Spinal cord (tissue), 10 donors: ENCODE measurements around the gene CSNK1A1L. TPM values are rescaled to one million over a fixed set of nuclear protein-coding genes. Genes with fewer than 3 reads are reported as not detected.

Experiments
- DNase-seq, 6 donors: peaks; one replicate each; pipeline versions ENCODE4 v3.0.0 to v3.0.0-alpha.2; 2013 to 2015; ENCODE audit warnings: low spot score in 6 of 6, low read depth in 4 of 6
- H3K27ac ChIP-seq: one replicate; pipeline ENCODE4 v1.5.1; 2013; ENCODE audit warnings: low read depth, low read length, control low read depth
- H3K27me3 ChIP-seq: one replicate; pipeline ENCODE4 v1.6.1; 2013; ENCODE audit warnings: low read length; ENCODE audit not compliant: control insufficient read depth, insufficient read depth
- H3K36me3 ChIP-seq: one replicate; pipeline ENCODE4 v1.6.1; 2013; ENCODE audit warnings: low read length; ENCODE audit not compliant: control insufficient read depth, insufficient read depth
- H3K4me1 ChIP-seq: one replicate; pipeline ENCODE4 v1.6.1; 2013; ENCODE audit warnings: low read length; ENCODE audit not compliant: control insufficient read depth, insufficient read depth
- H3K4me3 ChIP-seq: one replicate; pipeline ENCODE4 v1.5.1; 2013; ENCODE audit warnings: low read depth, low read length, control low read depth
- H3K9me3 ChIP-seq: one replicate; pipeline ENCODE4 v1.6.1; 2013; ENCODE audit warnings: low read length; ENCODE audit not compliant: control insufficient read depth, insufficient read depth
- WGBS: methylation state at CpG from one replicate; pipeline ENCODE4 v1.1.5; 2013; ENCODE audit warnings: missing lambda C conversion rate; ENCODE audit not compliant: insufficient coverage; 5-methylcytosine and 5-hydroxymethylcytosine counted together
- polyA plus RNA-seq, 2 donors: library from polyadenylated mRNA; unstranded; fragments of 120-200 nt; gene quantifications; one replicate each; pipeline ENCODE4 v1.2.1, GENCODE V29; 2013; ENCODE audit not compliant: insufficient read length in 2 of 2
- total RNA-seq, 2 donors: library from RNA; depleted of rRNA in 1 of 2; stranded (reverse); fragments of 120-200 nt in 1 of 2; fragments of >200 nt in 1 of 2; gene quantifications; one replicate each; pipeline versions ENCODE4 v1.2.3 to v1.2.4, GENCODE V29; 2013 to 2014
- donor health status: healthy.

Gene CSNK1A1L
- total and polyA plus RNA-seq, 4 donors = 0.06 to 0.22 TPM; not detected in 2

DNA sequence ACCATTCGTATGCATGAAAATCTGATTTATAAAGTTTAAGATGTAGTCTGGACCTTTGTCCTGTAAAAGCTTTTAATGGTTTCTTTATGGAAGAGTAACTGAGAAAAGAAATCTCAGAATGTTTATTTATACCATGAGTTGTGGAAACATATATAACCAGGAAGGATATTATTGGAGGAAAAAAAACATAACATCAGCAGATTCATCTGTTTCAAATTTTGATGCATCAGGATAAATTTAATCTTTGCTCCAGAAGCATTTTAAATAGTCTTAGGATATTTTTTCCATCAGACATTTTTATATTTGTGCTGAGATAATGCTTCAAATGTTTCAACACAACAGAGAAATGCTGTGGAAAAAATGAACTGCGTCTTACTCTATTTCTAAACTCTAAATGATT lies 31.2 kb upstream of the CSNK1A1L start:
- H3K27ac ChIP-seq = no peak overlapping the region
- DNase-seq = no peak
- no peak overlapping the region for H3K4me3 ChIP-seq
- H3K9me3 ChIP-seq = no peaks in the 10 kb centered on the region
- no peaks in the 10 kb centered on the region for H3K36me3 ChIP-seq
- no peaks in the 10 kb centered on the region for H3K4me1 ChIP-seq
- no CpG with 5 or more reads among the region's 2 CpGs for WGBS
- H3K27me3 ChIP-seq = no peaks in the 10 kb centered on the region

DNA sequence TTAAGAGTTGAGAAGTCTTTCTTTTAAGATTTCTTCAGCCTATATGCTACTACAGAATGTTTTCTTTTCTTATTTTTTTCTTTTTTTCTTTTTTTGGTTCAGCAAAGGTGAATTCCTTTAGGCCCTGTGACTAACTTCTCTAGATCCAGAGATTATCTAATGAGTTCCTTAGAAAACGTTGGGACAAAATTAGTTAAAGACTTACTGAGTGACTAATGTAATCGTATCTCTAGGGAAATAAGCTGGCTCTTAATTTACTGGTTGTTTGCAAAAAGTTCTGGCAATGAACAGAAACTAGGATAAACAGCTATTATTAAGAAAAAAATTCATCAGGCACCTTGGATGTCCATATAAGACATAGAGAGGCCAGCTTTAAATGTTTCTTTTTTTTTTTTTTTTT lies 30.7 kb upstream of the CSNK1A1L start:
- Histone ChIP-seq H3K27ac (no peak overlapping the region), H3K9me3 (no peaks in the 10 kb centered on the region), H3K4me3 (no peak overlapping the region), H3K36me3 (no peaks in the 10 kb centered on the region), H3K27me3 (no peaks in the 10 kb centered on the region), H3K4me1 (no peaks in the 10 kb centered on the region)
- no peak for DNase-seq
- WGBS = no CpG with 5 or more reads among the region's 2 CpGs

DNA sequence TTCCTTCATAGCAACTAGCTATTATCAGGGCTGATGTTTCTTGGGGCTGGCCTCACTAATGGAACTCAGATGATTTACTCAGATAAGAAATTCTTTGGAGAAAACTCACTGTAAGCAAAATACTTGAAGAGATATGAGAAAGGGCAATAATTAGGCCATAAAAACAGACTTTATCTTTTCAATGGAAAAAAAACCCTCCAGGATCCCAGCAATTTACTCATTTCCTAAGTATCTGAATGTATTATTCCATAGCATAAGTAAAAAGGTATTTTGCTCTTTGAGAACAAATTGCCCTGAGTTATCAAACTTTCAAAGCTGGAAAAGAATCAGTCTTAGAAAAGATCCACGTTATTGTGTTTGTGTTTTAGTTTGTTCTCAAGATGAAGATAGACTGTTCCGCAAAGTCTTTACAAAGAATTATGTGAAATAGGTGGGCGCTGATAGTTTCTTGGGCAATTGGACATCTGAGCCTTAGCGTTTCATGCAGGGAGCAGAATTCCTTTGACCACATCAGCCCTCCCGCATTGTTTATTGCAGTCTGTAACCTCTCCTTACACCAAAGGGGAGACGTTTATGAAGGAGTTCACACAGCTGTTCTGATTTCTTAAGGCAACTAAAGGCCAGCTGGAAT lies 29.1 kb upstream of the CSNK1A1L start:
- 13% methylated on average over 1 of the region's 6 CpGs for WGBS
- Histone ChIP-seq H3K36me3 (no peaks in the 10 kb centered on the region), H3K9me3 (no peaks in the 10 kb centered on the region), H3K4me1 (no peaks in the 10 kb centered on the region), H3K27ac (no peak overlapping the region), H3K4me3 (no peak overlapping the region), H3K27me3 (no peaks in the 10 kb centered on the region)
- DNase-seq = peak in 1 of 6 donors; percentile 37

DNA sequence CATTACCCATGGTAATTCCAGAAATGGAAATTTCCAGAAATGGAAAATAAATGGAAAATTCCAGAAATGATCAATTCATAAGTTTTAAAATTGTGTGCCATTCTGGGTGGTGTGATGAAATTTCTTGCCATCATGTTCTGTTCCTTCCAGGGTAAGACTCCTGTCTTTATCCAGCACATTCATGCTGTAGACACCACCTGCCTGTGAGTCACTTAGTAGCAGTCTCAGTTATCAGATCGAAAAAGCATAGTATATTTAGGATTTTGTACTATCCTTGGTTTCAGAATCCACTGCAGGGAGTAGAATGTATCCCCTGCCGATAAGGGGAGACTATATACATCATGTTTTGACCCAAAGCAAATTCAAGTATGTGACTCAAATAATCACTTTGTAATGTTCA lies 26.7 kb upstream of the CSNK1A1L start:
- Histone ChIP-seq H3K27me3 (no peaks in the 10 kb centered on the region), H3K9me3 (peaks cover 3% of the 10 kb centered on the region), H3K27ac (no peak overlapping the region), H3K36me3 (no peaks in the 10 kb centered on the region), H3K4me3 (no peak overlapping the region), H3K4me1 (peaks cover 3% of the 10 kb centered on the region)
- DNase-seq = no peak
- no CpG with 5 or more reads among the region's 2 CpGs for WGBS

DNA sequence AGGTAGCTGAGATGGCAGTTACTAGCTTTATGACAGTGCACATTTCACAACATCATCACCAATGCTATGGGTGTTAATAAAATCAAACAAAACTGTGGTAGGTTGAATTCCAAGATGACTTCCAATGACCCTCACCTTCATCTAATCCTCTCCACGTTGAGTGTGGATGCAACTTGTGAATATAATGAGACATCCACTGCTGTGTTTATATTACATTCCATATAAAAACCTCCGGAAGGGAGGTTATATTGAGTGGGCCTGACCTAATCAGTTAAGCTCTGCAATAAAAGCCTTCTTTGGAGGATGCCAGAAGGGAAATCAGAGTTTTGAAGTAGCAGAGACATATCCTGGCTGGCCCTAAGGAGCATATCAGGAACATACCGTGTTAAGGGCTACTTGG lies 25.6 kb upstream of the CSNK1A1L start:
- peaks cover 3% of the 10 kb centered on the region for H3K9me3 ChIP-seq
- DNase-seq = no peak
- no CpG with 5 or more reads among the region's 3 CpGs for WGBS
- H3K4me3 ChIP-seq = no peak overlapping the region
- peaks cover 3% of the 10 kb centered on the region for H3K4me1 ChIP-seq
- H3K27ac ChIP-seq = no peak overlapping the region
- H3K27me3 ChIP-seq = no peaks in the 10 kb centered on the region
- H3K36me3 ChIP-seq = no peaks in the 10 kb centered on the region

DNA sequence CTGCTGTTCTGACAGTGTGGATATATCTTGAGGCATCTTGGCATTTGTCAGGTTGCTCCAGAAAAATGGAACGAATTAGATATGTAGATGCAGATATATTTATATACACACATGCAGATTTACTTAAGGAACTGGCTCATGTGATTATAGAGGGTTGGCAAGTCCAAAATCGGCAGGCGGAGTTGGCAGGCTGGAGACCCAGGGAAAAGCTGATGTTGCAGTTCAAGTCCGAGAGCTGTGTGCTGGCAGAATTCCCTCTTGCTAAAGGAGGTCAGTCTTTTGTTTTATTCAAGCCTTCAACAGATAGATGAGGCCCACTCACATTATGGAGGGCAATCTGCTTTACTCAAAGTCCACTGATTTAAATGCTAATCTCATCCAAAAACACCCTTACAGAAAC lies 24.4 kb upstream of the CSNK1A1L start:
- Histone ChIP-seq H3K27ac (no peak overlapping the region), H3K9me3 (peaks cover 3% of the 10 kb centered on the region), H3K4me1 (peaks cover 3% of the 10 kb centered on the region), H3K36me3 (no peaks in the 10 kb centered on the region), H3K4me3 (no peak overlapping the region), H3K27me3 (no peaks in the 10 kb centered on the region)
- WGBS = 60% methylated on average over 3 of the region's 4 CpGs
- DNase-seq = peak in 2 of 6 donors; percentile 16 to 76

DNA sequence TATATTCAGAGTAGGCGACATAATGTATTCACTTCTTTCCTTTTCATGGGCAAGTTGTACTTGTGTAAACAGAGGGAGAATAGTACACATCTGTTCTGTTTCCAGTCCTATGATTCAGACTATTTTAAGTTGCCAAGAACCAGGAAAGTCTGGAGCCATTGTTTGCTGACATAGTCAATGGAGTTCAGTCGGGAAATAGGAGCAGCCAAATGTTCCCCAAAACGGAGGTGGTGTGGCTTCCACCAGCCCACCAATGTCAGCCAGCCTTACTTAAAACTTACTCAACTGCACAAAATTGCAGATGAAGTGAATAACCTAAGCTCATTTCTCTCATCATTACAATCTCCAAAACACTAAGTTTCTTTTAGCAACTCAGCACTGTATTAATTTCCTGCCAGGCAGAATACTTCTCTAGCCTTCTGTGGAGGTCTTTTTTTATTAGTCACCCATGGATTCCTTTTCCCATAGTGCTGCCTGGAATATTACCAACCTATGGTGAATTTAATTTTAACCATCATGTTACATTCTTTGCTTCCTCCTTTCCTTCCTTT lies 22.3 kb upstream of the CSNK1A1L start:
- H3K27ac ChIP-seq = peak overlapping the region; percentile 70

DNA sequence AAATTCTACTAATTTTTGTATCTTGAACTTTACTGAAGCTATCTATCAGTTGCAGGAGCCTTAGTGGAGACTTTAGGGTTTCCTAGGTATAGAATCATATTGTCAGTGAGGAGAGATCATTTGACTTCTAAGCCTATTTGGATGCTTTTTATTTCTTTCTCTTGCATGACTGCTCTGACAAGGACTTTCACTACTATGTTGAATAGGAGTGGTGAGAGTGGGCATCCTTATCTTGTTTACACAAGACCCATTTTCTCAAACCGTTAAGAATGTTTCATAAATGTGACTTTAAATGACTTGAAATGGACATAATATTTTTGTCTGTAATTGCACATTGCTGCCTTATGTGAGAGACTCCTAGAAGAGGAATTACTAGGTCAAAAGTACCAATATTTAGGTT lies 17.9 kb upstream of the CSNK1A1L start:
- Histone ChIP-seq H3K27me3 (no peaks in the 10 kb centered on the region), H3K4me1 (no peaks in the 10 kb centered on the region), H3K27ac (no peak overlapping the region), H3K36me3 (no peaks in the 10 kb centered on the region), H3K4me3 (no peak overlapping the region), H3K9me3 (no peaks in the 10 kb centered on the region)
- DNase-seq = no peak
- no CpG with 5 or more reads among the region's 1 CpG for WGBS

More for the DNA sequence above, 22.3 kb upstream of the CSNK1A1L start:
- peak in 2 of 6 donors; percentile 43 to 76 for DNase-seq
- peaks cover 3% of the 10 kb centered on the region for H3K9me3 ChIP-seq
- 15% methylated on average over 2 of the region's 3 CpGs for WGBS
- H3K27me3 ChIP-seq = no peaks in the 10 kb centered on the region
- H3K36me3 ChIP-seq = no peaks in the 10 kb centered on the region
- H3K4me1 ChIP-seq = peaks cover 3% of the 10 kb centered on the region
- H3K4me3 ChIP-seq = no peak overlapping the region

DNA sequence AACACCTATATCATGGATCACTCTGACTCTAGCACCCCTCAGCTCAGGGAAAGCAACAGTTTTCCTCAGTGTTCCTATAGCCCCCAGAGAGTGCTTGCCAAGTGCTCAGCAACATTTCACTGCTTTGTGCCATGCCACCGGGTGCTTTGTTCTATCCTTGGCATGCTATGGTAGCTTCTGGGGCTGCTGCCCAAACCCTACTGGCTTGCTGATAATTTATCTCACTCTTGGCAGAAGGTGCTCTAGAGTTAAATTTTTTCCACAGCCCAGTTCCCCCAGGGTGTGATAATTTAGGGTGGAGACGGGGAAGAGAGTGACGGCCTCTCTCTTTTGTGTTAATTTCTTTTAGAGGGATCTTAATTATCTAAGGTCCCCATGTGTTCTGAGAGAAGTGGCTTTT lies 12.6 kb upstream of the CSNK1A1L start:
- Histone ChIP-seq H3K36me3 (no peaks in the 10 kb centered on the region), H3K27ac (no peak overlapping the region), H3K27me3 (no peaks in the 10 kb centered on the region), H3K4me3 (no peak overlapping the region), H3K4me1 (no peaks in the 10 kb centered on the region), H3K9me3 (no peaks in the 10 kb centered on the region)
- peak; percentile 43 to 94 (median 82) for DNase-seq
- WGBS = 27% methylated on average over 3 of the region's 3 CpGs

DNA sequence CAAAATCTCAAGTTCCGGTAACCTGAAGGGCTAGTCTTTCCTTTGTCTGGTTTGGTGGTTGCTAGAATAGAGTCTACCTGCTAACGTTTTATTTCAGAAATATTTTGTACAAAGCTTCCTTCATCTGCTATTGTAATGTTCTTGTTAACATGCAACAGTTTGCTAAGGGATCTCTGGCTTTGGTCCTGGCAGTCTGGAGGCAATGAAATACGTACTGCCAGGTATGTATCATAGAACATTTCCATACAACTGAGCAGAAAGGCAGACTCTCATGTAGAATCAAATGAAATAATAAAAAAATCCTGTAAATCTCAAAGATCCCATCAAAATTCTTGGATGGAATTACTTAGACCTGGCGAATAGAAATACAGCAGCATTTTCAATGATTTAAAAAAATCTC lies 8.8 kb upstream of the CSNK1A1L start:
- H3K4me3 ChIP-seq = no peak overlapping the region
- WGBS = no CpG with 5 or more reads among the region's 4 CpGs
- H3K27me3 ChIP-seq = no peaks in the 10 kb centered on the region
- no peaks in the 10 kb centered on the region for H3K9me3 ChIP-seq
- H3K27ac ChIP-seq = no peak overlapping the region
- no peak for DNase-seq
- H3K36me3 ChIP-seq = no peaks in the 10 kb centered on the region
- no peaks in the 10 kb centered on the region for H3K4me1 ChIP-seq
